HG03442 (cell line): ENCODE measurements around the gene TNFAIP8L1.
"Not testable (repeated sequence)": the region's sequence is repeated elsewhere in the genome, so short reads cannot be mapped to it uniquely, and the experiment has no call there.

ENCODE experiments used
- ATAC-seq: cut with Tn5 transposase; IDR thresholded peaks from one replicate; pipeline ENCODE4 v1.9.1; 2021; ENCODE audit warnings: mild to moderate bottlenecking, moderate library complexity; ENCODE audit not compliant: unreplicated experiment

The TNFAIP8L1 gene

GRCh38 chr19:4638828-4639530, at the start of gene TNFAIP8L1:
TSS of gene TNFAIP8L1 (plus strand) at chr19:4639516. CDS start at chr19:4651870, 12,354 bp downstream.
- peak; percentile 75 for ATAC-seq

- ATAC-seq, result no peak
These were observed 49.5 kb upstream of the TNFAIP8L1 start for GRCh38 chr19:4589579-4590410.

GRCh38 chr19:4590559-4590958, 48.8 kb upstream of the TNFAIP8L1 start:
- no peak for ATAC-seq

- ATAC-seq, result no peak
These were observed 48.0 kb upstream of the TNFAIP8L1 start for GRCh38 chr19:4591320-4591719.

GRCh38 chr19:4592445-4592844, 46.9 kb upstream of the TNFAIP8L1 start:
- ATAC-seq, result no peak

- no peak for ATAC-seq
These were observed 45.9 kb upstream of the TNFAIP8L1 start for GRCh38 chr19:4593409-4593851.

- no peak for ATAC-seq
These were observed 45.1 kb upstream of the TNFAIP8L1 start for GRCh38 chr19:4594201-4594600.

GRCh38 chr19:4595158-4595557, 44.2 kb upstream of the TNFAIP8L1 start:
- not testable (repeated sequence) for ATAC-seq

GRCh38 chr19:4596033-4596904, 43.0 kb upstream of the TNFAIP8L1 start:
- ATAC-seq, result no peak

- no peak for ATAC-seq
These were observed 41.9 kb upstream of the TNFAIP8L1 start for GRCh38 chr19:4597278-4597974.

- no peak for ATAC-seq
These were observed 41.2 kb upstream of the TNFAIP8L1 start for GRCh38 chr19:4597975-4598671.

- ATAC-seq, result no peak
These were observed 40.6 kb upstream of the TNFAIP8L1 start for GRCh38 chr19:4598712-4599111.

- ATAC-seq, result no peak
These were observed 39.2 kb upstream of the TNFAIP8L1 start for GRCh38 chr19:4600082-4600481.

- ATAC-seq, result no peak
These were observed 38.4 kb upstream of the TNFAIP8L1 start for GRCh38 chr19:4600893-4601292.

- ATAC-seq, result no peak
These were observed 37.0 kb upstream of the TNFAIP8L1 start for GRCh38 chr19:4602173-4602788.

GRCh38 chr19:4602915-4603314, 36.4 kb upstream of the TNFAIP8L1 start:
- no peak for ATAC-seq

GRCh38 chr19:4604912-4605311, 34.4 kb upstream of the TNFAIP8L1 start:
- ATAC-seq, result no peak

- ATAC-seq, result no peak
These were observed 33.1 kb upstream of the TNFAIP8L1 start for GRCh38 chr19:4606181-4606580.

GRCh38 chr19:4606921-4607678, 32.2 kb upstream of the TNFAIP8L1 start:
- no peak for ATAC-seq
